ENCODE data around the gene PDE11A. TPM values are rescaled to one million over a fixed set of nuclear protein-coding genes. Genes with fewer than 3 reads are reported as not detected.

PDE11A gene
- total and polyA plus RNA-seq, 2 of the 13 experiments (the other 11 are each of a cell fraction or from before 2014, with no cell fraction given): 1.2 to 1.7 TPM

DNA sequence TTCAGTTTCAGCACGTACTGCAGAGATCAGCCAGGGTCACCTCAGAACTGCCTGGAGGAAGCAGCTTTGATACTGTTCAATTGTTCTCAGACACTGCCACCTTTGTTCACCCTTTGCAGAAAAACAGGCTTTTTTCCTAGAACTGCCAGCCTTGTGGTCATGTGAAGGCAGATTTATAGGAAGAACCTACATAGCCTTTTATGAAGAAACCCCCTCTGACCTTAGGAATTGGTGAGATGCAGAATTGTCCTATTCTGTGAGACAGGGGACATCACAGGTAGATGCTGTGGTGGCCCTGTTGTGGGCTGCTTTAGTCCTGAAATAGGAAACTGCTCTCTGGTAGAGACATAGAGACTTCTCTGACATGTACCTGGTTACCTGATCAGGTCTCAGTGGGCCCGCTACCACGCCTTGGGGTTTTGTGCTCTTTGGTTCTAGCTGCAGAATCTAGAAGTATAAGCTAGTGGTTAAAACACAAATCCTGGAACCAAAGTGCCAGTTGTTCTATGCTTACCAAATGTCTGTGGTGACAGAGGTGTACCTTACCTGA lies 473.4 kb downstream of the PDE11A start (continued):
- TF ChIP-seq POGZ (CRISPR knock-in tag; IDR thresholded peaks at IDR 0.05) (peak; percentile 72), KLF13 (CRISPR knock-in tag; IDR thresholded peaks at IDR 0.05) (no peak), ARID5B (CRISPR knock-in tag; IDR thresholded peaks at IDR 0.05) (peak; percentile 90), ZNF790 (CRISPR knock-in tag; IDR thresholded peaks at IDR 0.05; ENCODE audit: borderline replicate concordance) (no peak), ZNF143 (CRISPR knock-in tag; IDR thresholded peaks at IDR 0.05) (no peak), HMGXB4 (CRISPR knock-in tag; IDR thresholded peaks at IDR 0.05; ENCODE audit: borderline replicate concordance in 1 of 2, low read depth in 1 of 2) (peak; percentile 19 to 35; a peak in 2 of 4 replicates), ZUFSP (CRISPR knock-in tag; IDR thresholded peaks at IDR 0.05; ENCODE audit: borderline replicate concordance) (no peak), DMAP1 (CRISPR knock-in tag; IDR thresholded peaks at IDR 0.05) (no peak), ZNF724P (CRISPR knock-in tag; IDR thresholded peaks at IDR 0.05; ENCODE audit: borderline replicate concordance) (no peak), MBD4 (IDR thresholded peaks at IDR 0.05; ENCODE audit: borderline replicate concordance, low read length) (no peak), SIX4 (CRISPR knock-in tag; IDR thresholded peaks at IDR 0.05) (peak; percentile 39; the same call in 1 of the 2 replicates), ZNF614 (CRISPR knock-in tag; IDR thresholded peaks at IDR 0.05; ENCODE audit: borderline replicate concordance) (0 out of 2 replicates have a peak, but pooled peaks have one; percentile 34), SRSF1 (optimal IDR thresholded peaks at IDR 0.05; ENCODE audit: low read depth, low read length) (no peak), SETDB1 (CRISPR knock-in tag; IDR thresholded peaks at IDR 0.05; ENCODE audit: borderline replicate concordance) (no peak), SOX5 (CRISPR knock-in tag; IDR thresholded peaks at IDR 0.05; ENCODE audit: borderline replicate concordance) (peak; percentile 97), NR0B2 (CRISPR knock-in tag; IDR thresholded peaks at IDR 0.05) (no peak), CBX1 (IDR thresholded peaks at IDR 0.05; ENCODE audit: low read depth) (no peak), ZFP62 (CRISPR knock-in tag; IDR thresholded peaks at IDR 0.05) (no peak)
- TF ChIP-seq, protein P1, sequence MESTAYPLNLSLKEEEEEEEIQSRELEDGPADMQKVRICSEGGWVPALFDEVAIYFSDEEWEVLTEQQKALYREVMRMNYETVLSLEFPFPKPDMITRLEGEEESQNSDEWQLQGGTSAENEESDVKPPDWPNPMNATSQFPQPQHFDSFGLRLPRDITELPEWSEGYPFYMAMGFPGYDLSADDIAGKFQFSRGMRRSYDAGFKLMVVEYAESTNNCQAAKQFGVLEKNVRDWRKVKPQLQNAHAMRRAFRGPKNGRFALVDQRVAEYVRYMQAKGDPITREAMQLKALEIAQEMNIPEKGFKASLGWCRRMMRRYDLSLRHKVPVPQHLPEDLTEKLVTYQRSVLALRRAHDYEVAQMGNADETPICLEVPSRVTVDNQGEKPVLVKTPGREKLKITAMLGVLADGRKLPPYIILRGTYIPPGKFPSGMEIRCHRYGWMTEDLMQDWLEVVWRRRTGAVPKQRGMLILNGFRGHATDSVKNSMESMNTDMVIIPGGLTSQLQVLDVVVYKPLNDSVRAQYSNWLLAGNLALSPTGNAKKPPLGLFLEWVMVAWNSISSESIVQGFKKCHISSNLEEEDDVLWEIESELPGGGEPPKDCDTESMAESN (CRISPR knock-in tag; conservative IDR thresholded peaks at IDR 0.05): no peak
